Measurements from ENCODE around the gene MYBPC1.
"Not testable (repeated sequence)": the region's sequence is repeated elsewhere in the genome, so short reads cannot be mapped to it uniquely, and the experiment has no call there.

Gene MYBPC1

GRCh38 chr12:101696251-101697196 lies 101.8 kb downstream of the MYBPC1 start:
- peak; percentile 8 for DNase-seq

GRCh38 chr12:101697197-101697929 lies 102.6 kb downstream of the MYBPC1 start, which contains the start of gene CHPT1:
Gene CHPT1 (plus strand): TSS chr12:101697640. CDS start chr12:101697862, 222 bp downstream.
- peak; percentile 71 for DNase-seq

GRCh38 chr12:101697930-101698799 lies 103.4 kb downstream of the MYBPC1 start:
- DNase-seq, result no peak

GRCh38 chr12:101698800-101699347 lies 104.1 kb downstream of the MYBPC1 start:
- DNase-seq, result no peak

- DNase-seq, result no peak
These were observed 105.6 kb downstream of the MYBPC1 start for GRCh38 chr12:101700299-101700820.

- no peak for DNase-seq
These were observed 108.7 kb downstream of the MYBPC1 start for GRCh38 chr12:101703487-101703886.

- no peak for DNase-seq
These were observed 111.6 kb downstream of the MYBPC1 start for GRCh38 chr12:101706403-101706802.

GRCh38 chr12:101707131-101707782 lies 112.5 kb downstream of the MYBPC1 start:
- no peak for DNase-seq

GRCh38 chr12:101710288-101710687 lies 115.5 kb downstream of the MYBPC1 start:
- DNase-seq, result no peak

- DNase-seq, result no peak
These were observed 118.4 kb downstream of the MYBPC1 start for GRCh38 chr12:101713059-101713682.

- DNase-seq, result no peak
These were observed 119.2 kb downstream of the MYBPC1 start for GRCh38 chr12:101713930-101714329.

- DNase-seq, result no peak
These were observed 120.2 kb downstream of the MYBPC1 start for GRCh38 chr12:101714877-101715444.

GRCh38 chr12:101719566-101719965 lies 124.8 kb downstream of the MYBPC1 start:
- no peak for DNase-seq

- DNase-seq, result no peak
These were observed 125.3 kb downstream of the MYBPC1 start for GRCh38 chr12:101720118-101720517.

- no peak for DNase-seq
These were observed 127.6 kb downstream of the MYBPC1 start for GRCh38 chr12:101722392-101722791.

GRCh38 chr12:101727098-101727497 lies 132.3 kb downstream of the MYBPC1 start:
- no peak for DNase-seq

GRCh38 chr12:101729842-101730241 lies 135.1 kb downstream of the MYBPC1 start:
- DNase-seq, result no peak

- no peak for DNase-seq
These were observed 137.5 kb downstream of the MYBPC1 start for GRCh38 chr12:101732318-101732717.

GRCh38 chr12:101733166-101733565 lies 138.4 kb downstream of the MYBPC1 start:
- no peak for DNase-seq

- not testable (repeated sequence) for DNase-seq
These were observed 139.7 kb downstream of the MYBPC1 start for GRCh38 chr12:101734482-101734881.

Measured in NCI-H510A (cell line).